Fibroblast of skin of right biceps (primary cell): ENCODE results near the gene TMCC2.
A peak's percentile ranks its signal among the peaks of the same experiment; 100 is the strongest.

ENCODE experiments used
- DNase-seq: peaks from one replicate; pipeline ENCODE4 v3.0.0-alpha.2; 2013

TMCC2 gene

DNA sequence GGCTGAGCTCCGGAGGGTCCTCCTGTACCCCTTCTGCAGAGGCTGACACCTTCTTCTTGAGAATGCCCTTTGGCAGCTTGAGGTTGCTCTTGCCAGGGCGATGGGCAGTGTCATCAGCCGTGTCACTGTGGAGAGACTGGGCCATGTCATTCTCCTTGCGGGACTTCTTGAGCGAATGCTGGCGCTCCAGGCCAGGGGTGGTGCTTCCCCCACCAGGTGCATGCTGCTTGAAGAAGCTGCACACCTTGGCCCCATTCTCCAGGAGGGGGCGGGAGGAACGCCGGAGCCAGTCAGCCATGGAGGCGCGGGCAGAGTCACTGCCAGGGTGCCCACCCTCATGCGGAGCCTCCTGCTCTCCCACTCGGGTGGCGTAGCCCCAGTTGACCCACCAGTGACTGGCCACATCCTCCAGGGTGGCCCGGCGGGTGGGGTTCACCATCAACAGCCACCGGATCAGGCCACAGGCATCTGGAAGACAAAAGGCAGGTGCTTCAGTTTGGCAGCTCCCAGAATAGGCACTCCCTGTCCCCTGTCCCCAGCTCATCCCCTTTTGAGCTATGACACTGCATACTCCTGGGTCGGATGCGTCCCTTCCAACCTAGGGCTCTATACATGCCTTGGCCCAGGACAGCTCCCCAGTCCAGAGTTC lies 76.4 kb downstream of the TMCC2 start:
- no peak for DNase-seq

DNA sequence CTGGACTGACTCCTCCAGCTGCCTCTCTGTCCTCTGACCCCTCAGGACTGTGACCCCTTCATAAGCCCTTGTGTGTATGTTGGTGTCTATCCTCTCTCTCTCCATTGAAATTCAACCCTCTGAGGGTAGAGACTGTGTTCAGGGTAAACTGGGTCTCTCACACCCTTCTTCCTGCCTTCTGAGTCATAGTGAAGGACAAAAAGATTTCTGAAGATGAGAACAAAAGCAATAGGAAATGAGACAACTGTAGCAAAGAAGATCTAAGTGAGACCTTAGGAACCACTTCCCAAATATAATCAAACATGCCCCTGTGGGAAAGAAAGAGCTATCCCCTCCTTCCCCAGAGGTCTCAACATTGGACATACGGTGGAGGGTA lies 76.9 kb downstream of the TMCC2 start:
- no peak for DNase-seq

DNA sequence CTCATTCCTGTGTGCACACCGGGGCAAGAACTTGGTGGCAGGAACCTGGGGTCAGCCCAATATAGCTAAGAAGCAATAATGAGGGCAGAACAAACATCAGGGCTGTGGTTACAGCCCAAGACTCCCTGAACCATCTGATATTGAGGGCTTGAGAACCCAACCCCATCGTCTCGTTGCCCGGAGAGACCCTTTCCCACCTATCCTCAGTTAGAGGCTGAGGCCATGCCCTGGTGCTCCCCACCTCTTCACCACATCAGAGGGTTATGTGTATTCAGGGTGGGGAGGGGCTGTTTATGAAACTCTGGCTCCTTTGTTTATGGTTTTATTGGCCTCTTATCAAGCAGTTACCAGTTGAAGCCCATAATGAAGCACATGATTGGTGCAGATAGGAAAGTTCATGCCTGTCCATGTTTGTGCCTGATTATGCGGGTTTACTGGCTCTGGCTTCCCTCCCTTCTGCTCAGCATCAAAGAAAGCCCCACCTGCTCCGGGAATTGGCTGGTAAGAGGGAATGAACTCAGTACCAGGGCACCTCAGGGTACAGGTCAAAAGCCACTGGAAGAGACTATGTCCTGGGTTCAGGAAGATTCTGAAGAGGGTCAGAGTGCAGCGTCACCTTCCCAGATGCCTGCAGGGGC lies 79.3 kb downstream of the TMCC2 start:
- DNase-seq = no peak

DNA sequence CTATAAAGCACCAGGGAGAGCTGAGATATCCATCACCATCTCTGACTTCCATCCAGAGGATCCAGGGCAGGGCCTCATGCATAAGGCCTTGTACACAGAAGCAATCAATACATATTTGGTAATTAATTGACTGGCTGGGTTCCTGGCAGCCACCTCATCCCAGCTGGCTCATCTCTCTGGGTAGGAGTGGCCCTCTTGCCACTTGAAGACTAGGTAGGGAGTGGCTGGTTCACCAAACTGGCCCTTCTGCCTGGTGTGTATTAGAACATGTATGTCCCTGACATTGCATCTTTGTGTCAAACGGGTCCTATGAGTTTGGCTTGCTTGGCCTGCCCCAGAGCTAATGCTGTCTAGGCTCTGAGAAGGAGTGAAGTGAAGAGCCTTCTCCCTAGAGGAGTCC lies 82.0 kb downstream of the TMCC2 start:
- no peak for DNase-seq

DNA sequence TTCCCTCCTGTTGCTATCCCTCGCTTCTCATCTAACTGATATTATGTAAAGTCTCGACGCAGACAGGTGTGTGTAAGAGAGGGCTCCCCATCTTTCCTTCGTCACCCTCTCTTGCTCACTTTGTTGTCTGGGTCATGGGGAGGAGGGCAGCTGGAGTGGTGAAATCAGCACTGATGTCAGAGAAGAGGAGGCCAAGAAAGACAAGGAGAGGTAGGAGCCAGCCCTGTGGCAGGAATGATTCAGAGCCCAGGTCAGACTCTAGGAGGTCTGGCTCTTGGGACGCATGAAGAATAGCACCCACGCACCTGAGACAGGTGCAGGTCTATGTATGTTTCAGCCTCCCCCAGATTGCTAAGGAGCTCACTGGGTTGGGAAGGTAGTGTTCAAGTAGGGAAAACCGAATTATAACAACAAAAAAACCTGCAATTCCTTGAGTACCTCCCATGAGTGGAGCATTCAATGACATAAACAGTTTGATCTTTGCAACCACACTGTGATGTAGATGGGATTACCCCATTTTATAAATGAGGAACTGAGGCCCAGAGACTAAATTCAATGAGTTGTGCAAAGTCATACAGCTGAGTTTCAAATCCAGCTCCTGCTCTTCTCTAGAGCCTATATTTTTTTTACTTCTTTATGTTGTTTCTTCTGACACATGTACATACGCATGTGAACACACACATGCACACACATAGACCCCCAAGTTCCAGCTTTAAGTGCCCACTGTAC lies 83.4 kb downstream of the TMCC2 start:
- no peak for DNase-seq

DNA sequence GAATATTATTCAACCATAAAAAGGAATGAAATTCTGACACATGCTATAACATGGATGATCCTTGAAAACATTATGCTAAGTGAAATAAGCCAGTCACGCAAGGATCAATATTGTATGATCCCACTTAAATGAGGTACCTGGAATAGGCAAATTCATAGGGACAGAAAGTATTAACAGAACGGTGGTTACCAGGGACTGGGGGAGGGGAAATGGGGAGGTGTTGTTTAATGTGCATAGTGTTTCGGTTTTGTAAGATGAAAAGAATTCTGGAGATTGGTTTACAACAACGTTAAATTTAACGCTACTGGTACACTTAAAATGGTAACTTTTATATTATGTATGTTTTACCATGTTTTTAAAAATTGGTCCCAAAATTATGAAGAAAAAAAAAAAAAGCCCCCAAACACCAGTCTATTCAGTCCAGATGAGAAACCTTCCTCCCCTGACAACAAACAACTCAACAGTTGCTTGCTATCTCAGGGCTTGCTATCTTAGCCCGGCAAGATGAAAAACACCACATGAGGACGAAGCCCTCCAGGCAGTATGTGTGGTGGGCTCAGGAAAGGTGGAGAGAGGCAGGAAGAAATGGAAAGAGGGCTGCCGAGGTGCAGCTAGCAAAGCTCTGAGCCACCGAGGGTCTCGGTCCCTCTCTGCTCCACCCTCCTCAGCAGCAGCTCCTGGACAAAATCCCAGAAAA lies 85.3 kb downstream of the TMCC2 start:
- DNase-seq = no peak

DNA sequence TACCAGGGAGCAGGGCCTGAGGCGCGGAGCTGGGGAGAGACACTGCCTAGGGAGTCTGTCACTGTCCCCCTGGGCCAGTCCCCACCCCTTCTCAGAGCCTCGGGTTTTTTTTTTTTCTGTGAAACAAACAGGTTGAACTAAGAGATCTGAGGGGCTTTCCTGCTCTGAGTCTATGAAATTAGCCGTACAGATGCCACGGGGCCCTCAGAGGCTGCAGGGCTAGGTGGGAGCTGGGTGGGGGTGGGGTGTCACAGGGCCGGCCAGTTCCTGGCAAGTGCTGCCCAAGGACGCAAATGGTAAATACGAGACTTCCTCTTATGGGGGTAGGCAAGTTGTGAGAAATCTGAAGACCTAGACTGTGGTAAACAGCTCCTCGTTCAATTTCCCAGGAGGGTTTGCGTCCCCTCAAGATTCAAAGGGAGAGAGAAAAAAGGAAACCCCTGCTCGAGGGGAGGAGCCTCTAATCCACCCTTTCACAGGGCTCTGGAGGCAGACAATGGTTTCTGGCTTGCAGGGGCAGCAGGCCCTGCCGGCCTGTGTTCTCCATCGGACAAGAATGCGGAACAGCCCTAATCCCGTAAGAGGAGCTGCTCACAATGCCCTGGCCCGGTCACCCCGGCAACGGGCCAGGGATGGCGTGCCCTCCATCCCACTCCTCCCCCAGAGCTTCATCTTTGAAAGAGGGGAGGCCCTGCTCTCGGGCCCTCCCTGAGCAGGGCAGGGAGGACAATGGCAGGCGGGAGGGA lies 86.0 kb downstream of the TMCC2 start:
- peak; percentile 80 for DNase-seq

DNA sequence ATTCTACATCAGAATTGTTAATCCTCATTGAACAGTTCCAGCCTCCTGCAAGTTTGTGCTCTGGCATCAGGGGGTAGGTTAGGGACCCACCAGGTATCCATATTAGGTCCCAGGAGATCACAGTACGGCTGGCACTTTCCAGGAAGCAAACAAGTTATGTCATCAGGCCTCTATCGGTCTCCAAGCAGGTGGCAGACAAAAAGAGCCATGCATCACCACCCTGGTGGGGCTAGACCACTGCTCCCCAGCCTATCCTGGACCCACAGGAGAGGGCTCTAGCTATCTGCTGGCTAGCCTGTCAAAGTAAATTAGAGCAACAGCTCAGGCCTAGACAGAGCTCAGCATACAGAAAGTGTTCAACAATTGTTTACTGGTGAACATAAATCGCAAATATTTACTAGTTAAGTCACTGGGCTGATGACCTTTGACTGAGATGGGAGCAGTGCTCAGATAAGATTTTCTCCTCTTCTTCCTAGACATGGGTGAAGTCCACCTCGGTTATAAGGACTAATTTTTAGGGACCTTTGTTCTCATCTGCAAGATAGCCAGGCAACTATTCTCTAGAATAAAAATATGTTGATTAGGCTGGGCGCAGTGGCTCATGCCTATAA lies 87.4 kb downstream of the TMCC2 start:
- no peak for DNase-seq

DNA sequence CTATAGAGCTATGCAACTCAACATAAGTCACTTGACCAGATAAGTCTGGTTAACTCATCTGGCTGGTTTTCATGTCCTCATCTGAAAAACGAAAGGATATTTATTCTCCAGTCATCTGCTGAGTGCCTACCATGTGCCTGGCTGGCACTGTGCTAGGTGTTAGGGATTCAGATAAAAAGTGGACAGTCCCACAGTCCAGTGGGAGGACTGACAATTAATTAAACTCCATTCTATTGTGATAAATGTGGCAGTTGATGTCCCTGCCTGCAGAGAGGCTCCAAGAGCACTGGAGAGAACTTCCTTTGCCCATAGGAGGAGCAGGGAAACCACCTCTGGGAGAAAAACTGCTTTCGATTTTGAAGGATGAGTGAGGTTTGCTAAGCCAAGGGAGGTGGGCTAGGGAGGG lies 88.4 kb downstream of the TMCC2 start:
- DNase-seq = no peak

DNA sequence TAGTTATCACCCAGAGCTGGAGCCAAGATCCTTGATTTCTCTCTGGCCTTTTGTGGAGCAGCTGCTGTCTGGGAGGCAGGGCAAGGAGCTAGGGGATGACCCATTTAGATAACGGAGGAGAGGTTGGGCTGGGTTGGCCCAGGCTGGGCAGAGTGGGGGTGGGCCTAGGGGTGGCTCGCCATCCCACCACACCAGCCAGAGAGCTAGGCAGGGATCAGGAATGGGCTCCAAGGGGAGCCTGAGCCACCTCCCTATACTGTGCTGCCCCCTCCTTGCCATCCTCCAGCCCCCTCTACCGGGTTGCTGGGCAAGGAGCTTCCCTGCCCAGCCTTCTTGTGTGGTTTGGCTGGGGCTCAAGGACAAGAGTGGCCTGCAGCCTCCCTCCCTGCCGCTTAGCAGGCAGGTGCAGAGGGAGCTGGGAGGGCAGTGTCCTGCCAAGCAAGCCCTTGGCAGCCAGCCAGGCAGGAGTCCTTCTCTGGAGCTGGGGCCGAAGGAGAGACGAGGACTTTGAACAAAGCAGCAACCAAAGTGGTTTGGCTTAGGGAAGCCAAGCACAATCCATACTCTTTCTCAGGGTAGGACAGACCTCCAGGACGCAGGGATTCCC lies 89.7 kb downstream of the TMCC2 start:
- no peak for DNase-seq

DNA sequence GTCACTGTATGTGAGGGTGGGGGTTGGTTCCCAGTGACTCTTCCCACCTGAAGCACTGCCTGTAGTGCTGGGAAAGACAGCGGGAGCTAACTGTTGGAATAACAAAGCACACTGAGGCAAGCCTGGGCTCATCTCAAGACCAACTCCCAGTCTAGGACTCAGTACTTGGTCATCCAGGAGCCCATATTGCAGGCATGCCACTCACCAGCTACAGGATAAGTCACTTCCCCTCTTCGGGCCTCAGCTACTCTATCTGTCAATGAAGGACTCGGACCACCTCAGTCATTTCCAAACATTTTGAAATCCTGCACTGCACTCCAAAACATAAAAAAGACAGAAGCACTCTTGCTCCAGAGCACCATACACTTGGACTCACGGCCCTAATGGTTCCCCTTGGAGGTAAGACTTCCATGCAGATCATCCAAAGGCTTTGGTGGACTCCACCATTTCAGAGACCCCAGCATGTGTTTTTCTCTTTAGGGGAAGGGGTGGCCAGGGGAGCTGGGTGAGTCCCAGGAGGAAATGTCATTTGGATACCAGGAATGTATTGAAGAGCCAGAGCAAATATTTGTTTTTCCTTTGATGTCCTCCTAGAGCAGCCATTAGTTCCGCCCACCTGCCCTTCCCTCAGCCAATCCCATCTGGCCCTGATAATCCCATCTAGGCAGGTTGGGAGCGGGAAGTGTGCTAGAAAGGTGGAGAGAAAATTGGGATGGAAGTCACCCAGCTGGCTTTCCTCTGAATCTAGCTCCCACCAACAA lies 90.7 kb downstream of the TMCC2 start:
- no peak for DNase-seq

DNA sequence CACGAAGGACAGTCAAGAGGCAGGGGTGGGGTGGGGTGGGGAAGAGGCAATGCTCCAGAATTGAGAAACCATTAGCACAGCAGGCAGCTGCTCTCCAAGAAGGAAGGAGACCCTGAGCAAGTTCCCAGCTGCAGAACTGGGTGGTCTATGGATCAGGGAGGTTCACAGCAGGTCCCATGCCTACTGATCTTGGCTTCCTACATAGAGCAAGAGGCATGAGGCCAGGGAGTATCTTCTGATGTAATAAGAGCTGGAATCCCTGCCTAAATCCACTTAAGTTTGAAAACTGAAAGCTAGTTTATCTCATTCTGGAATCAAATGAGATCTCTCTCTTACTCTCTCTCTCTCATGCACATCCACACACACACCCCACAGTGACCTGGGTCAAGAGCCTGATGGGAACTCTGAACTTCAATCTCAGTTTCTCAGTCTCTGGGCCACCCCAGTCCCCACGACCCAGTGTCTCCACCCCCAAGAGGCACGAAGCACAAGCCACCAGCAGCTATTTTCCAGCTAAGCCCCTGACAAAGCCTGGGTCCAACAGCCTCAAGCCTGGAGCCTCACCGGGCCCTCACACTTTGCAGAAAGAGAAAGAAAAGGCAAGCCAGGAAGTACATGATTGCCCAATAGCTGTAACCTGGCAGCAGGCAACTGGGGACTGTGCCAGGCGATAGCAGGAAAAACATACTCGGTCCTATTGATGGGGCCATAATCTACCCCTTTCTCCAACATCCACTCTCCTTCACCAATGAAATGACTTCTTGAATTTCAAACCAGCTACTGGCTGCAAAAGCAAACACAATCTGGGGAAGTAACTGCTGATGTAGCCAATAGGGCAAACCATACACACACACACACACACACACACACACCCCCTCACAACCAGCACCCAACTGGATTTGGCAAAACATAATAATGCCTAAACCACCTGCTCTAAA lies 91.6 kb downstream of the TMCC2 start:
- DNase-seq = peak; percentile 70

DNA sequence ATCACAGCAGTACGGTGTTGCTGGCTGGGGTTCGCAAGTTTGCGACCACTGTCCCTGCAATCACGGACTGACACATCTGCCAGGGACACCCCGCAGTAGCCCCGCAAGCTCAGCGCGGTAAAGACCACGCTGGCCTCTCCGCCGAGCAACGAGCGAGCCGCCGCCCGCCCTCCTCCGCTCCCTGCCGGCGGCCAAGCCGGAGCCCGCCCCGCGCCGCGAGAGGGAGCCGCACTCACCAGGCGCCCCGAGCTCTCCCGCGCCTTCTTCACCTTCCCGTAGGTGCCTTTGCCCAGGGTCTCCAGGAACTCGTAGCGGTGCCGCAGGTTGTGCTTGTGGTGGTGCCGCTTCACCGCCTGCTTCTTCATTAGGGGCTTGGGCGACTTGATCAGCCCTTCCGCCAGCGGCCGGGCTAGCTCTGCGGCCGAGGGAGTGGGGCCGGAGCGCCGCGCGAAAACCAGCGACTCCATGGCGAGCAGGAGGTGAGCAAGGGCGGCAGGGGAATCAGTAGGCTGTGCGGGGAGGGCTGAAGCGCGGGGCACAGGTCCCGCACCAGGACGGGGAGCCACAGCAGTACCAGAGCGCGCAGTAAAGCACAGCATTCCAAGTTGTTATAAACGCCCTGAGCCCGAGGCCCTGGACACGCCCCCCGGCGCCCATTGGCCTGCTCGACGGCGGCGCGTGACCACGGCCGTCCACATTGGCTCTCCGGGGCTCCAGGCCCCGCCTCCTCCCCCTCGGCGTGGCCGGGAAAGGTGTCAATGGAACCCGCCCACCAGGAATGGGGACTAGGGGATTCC lies 93.6 kb downstream of the TMCC2 start, which contains the start of gene NUAK2:
NUAK2 (minus strand) TSS at position 584 of the 797 bp plus-strand sequence; CDS start at position 467, 117 bp downstream.
- peak; percentile 93 for DNase-seq

DNA sequence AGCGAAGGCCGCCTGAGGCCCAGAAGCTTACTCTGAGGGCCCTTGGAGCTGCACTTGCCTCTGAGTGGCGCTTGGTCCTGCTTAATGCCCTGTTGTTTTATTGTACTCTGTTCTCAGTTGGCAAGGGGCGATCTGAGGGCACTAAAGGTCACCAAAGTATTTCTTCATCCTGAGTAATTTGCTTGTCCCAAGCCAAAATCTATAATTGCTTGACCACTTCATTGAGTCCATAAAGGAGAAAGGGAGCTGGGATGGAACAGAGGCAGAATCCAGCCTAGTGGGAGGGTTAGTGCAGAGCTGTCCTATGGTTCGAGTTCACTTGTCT lies 94.2 kb downstream of the TMCC2 start:
- no peak for DNase-seq
